GM23338 (cell line): ENCODE results near the gene EIF2A.

Source experiments
- CREB1 ChIP-seq: fragments of 250-450 bp; sonication (Bioruptor Pico); IDR thresholded peaks from 2 replicates; pipeline ENCODE4 v1.5.0; 2020; ENCODE audit warnings: low read depth, mild to moderate bottlenecking, moderate library complexity
- CTCF ChIP-seq, 2 experiments: fragments of 200-600 bp in 1 of 2; sonication (generic) in 1 of 2; conservative IDR thresholded peaks; 2 replicates each; pipeline versions ENCODE4 v1.5.1 to v1.6.1; 2016 to 2017; ENCODE audit warnings: antibody characterized with exemption in 2 of 2, low read depth in 2 of 2, mild to moderate bottlenecking in 2 of 2, moderate library complexity in 1 of 2
- ETS1 ChIP-seq: IDR thresholded peaks from 2 replicates; pipeline ENCODE4 v1.6.1; 2016; ENCODE audit warnings: antibody characterized with exemption
- EZH2 ChIP-seq: fragments of 200-600 bp; sonication (generic); IDR thresholded peaks from one replicate; pipeline ENCODE4 v1.8.0; 2017; ENCODE audit warnings: antibody characterized with exemption, mild to moderate bottlenecking, low read depth; ENCODE audit not compliant: unreplicated experiment
- EZH2phosphoT487 ChIP-seq: fragments of 200-600 bp; sonication (generic); IDR thresholded peaks from one replicate; pipeline ENCODE4 v1.8.1; 2018; ENCODE audit warnings: antibody characterized with exemption; ENCODE audit not compliant: unreplicated experiment
- JUNB ChIP-seq: IDR thresholded peaks from one replicate; pipeline ENCODE4 v1.6.1; 2016; ENCODE audit warnings: antibody characterized with exemption; ENCODE audit not compliant: unreplicated experiment
- NANOG ChIP-seq: IDR thresholded peaks from 2 replicates; pipeline ENCODE4 v1.6.1; 2016; ENCODE audit warnings: antibody characterized with exemption, borderline replicate concordance
- POLR2AphosphoS5 ChIP-seq: IDR thresholded peaks from 2 replicates; pipeline ENCODE4 v1.6.1; 2016; ENCODE audit warnings: antibody characterized with exemption, low read depth
- ZNF114 ChIP-seq: fragments of 250-450 bp; sonication (Bioruptor Pico); IDR thresholded peaks from 2 replicates; pipeline ENCODE4 v1.5.0; 2020; ENCODE audit warnings: mild to moderate bottlenecking, moderate library complexity
- ZNF331 ChIP-seq: fragments of 250-450 bp; sonication (Bioruptor Pico); IDR thresholded peaks from 2 replicates; pipeline ENCODE4 v1.5.0; 2020; ENCODE audit warnings: low read depth, mild to moderate bottlenecking, moderate library complexity
- ZNF462 ChIP-seq: fragments of 250-450 bp; sonication (Bioruptor Pico); IDR thresholded peaks from 2 replicates; pipeline ENCODE4 v1.5.0; 2020; ENCODE audit warnings: mild to moderate bottlenecking, moderate library complexity
- TF ChIP-seq, protein P1 (sequence below): IDR thresholded peaks from one replicate; pipeline ENCODE4 v1.6.1; 2018; ENCODE audit warnings: antibody characterized with exemption; ENCODE audit not compliant: unreplicated experiment

GRCh38 chr3:150531775-150532174 lies 14.8 kb upstream of the EIF2A start:
- no peak for TF ChIP-seq CREB1 (CRISPR knock-in tag)
- no peak for TF ChIP-seq CTCF (conservative IDR thresholded peaks at IDR 0.05; ENCODE audit: low read depth in 2 of 2)
- TF ChIP-seq EZH2 = no peak
- no peak for TF ChIP-seq POLR2AphosphoS5
- TF ChIP-seq EZH2phosphoT487 = no peak
- no peak for TF ChIP-seq ETS1
- no peak for TF ChIP-seq ZNF462 (CRISPR knock-in tag)
- TF ChIP-seq, protein P1, sequence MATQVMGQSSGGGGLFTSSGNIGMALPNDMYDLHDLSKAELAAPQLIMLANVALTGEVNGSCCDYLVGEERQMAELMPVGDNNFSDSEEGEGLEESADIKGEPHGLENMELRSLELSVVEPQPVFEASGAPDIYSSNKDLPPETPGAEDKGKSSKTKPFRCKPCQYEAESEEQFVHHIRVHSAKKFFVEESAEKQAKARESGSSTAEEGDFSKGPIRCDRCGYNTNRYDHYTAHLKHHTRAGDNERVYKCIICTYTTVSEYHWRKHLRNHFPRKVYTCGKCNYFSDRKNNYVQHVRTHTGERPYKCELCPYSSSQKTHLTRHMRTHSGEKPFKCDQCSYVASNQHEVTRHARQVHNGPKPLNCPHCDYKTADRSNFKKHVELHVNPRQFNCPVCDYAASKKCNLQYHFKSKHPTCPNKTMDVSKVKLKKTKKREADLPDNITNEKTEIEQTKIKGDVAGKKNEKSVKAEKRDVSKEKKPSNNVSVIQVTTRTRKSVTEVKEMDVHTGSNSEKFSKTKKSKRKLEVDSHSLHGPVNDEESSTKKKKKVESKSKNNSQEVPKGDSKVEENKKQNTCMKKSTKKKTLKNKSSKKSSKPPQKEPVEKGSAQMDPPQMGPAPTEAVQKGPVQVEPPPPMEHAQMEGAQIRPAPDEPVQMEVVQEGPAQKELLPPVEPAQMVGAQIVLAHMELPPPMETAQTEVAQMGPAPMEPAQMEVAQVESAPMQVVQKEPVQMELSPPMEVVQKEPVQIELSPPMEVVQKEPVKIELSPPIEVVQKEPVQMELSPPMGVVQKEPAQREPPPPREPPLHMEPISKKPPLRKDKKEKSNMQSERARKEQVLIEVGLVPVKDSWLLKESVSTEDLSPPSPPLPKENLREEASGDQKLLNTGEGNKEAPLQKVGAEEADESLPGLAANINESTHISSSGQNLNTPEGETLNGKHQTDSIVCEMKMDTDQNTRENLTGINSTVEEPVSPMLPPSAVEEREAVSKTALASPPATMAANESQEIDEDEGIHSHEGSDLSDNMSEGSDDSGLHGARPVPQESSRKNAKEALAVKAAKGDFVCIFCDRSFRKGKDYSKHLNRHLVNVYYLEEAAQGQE = no peak
- TF ChIP-seq JUNB = no peak
- no peak for TF ChIP-seq ZNF331 (CRISPR knock-in tag)
- no peak for TF ChIP-seq ZNF114 (CRISPR knock-in tag)
- no peak for TF ChIP-seq NANOG
